C4-2B (cell line): ENCODE results near the gene ACTL6A.

Source experiments
- H3K27ac ChIP-seq: fragments of 450-650 bp; 2 replicates; pipeline ENCODE4 v1.5.1; 2017
- ZFX ChIP-seq: fragments of 450-650 bp; IDR thresholded peaks from 2 replicates; pipeline ENCODE4 v1.6.1; 2017
- TF ChIP-seq, protein P1 (sequence below): fragments of 450-650 bp; conservative IDR thresholded peaks from 2 replicates; pipeline ENCODE4 v1.5.1; 2017; ENCODE audit warnings: mild to moderate bottlenecking

Gene ACTL6A

DNA sequence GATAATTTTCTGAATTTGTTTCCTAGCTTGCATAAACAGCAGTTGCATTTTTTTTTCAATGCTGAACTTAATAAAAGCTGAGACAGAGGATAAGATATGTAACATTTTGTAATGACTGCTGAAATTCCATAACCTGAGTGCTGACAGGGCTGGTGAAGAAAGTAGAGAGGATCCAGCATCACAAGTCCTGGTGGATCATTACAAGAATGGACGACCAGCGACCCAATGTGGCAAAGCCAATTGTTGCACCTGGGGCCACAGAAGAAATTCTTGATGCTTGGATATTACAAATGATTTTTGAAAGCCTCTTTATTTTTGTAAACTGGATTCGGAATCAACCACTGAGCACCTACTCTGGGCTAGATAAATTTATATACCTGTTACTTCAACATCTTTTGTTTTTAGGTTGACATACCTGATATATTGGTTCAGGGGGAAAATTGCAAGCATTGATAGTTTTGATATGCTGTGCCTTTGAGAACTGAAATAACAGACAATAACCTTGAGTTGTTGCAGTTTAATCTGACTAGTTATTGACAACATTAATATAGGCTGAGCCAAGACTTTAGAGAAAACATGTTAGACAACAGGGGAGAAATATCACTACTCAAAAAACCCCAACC, 3.9 kb upstream of the ACTL6A start:
- TF ChIP-seq ZFX: no peak
- TF ChIP-seq, protein P1, sequence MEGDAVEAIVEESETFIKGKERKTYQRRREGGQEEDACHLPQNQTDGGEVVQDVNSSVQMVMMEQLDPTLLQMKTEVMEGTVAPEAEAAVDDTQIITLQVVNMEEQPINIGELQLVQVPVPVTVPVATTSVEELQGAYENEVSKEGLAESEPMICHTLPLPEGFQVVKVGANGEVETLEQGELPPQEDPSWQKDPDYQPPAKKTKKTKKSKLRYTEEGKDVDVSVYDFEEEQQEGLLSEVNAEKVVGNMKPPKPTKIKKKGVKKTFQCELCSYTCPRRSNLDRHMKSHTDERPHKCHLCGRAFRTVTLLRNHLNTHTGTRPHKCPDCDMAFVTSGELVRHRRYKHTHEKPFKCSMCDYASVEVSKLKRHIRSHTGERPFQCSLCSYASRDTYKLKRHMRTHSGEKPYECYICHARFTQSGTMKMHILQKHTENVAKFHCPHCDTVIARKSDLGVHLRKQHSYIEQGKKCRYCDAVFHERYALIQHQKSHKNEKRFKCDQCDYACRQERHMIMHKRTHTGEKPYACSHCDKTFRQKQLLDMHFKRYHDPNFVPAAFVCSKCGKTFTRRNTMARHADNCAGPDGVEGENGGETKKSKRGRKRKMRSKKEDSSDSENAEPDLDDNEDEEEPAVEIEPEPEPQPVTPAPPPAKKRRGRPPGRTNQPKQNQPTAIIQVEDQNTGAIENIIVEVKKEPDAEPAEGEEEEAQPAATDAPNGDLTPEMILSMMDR: peak; percentile 99
- H3K27ac ChIP-seq: no peak overlapping the region

DNA sequence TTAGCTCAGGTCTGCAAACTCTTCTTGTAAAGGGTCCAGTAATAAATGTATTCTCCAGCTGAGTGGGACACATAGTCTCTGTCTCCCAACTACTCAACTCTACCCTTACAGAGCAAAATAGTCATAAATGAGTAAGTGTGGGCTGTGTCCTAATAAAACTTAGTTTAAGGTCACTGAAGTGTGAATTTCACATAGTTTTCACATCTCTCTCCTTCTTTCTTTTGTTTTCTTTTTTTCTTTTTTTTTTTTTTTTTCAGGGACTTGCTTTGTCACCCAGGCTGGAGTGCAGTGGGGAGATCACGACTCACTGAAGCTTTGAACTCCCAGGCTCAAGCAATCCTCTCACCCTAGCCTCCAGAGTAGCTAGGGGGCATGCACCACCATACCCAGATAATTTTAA, 1.9 kb upstream of the ACTL6A start:
- no peak for TF ChIP-seq ZFX
- TF ChIP-seq, protein P1: no peak
- no peak overlapping the region for H3K27ac ChIP-seq

DNA sequence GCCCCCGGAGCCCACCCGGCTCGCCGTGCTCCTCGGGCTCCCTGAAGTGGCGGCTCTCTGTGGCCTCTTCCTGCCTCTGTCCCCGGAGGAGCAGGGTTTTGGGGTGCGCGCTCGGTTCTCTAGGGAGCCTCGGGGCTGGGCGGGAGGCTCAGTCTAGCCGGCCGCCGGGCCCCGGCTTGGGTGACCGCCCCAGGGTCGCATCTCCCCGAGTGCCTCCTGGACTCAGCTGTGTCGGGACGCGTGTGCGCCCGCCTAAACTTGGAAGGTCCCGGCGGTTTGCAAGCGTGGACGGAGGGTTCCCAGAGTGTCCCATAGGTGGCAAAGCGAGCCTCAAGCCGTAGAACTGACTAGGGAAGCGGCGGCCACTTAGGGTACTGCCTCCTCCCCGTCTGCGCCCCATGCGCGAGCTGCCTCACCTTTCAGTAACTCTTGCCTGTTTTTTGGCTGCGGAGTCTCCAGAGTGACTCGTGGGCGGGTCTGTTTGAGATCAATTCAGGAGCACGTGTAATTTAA, 601 bp downstream of the ACTL6A start:
- peak overlapping the region; percentile 76 for H3K27ac ChIP-seq
- TF ChIP-seq, protein P1: peak; percentile 49
- no peak for TF ChIP-seq ZFX

DNA sequence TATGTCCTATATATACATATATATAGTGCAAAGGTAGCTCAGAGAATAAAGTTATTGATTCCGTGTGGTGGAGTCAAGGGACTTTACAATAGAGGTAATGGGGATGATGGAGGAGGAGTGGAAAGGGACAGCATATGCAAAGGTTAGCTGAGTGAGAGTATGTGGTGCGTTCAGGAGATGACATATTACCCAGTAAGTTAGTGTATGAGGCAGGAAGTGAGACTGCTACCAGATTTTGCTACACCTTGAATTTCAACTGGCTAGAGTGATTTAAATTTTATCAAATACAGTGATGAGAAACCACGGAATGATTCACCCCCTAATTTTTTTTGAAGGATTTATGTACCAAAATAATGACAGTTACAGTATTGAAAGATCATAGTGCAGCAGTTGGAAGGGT, 2.8 kb downstream of the ACTL6A start:
- H3K27ac ChIP-seq: no peak overlapping the region
- TF ChIP-seq, protein P1: no peak
- TF ChIP-seq ZFX: no peak

DNA sequence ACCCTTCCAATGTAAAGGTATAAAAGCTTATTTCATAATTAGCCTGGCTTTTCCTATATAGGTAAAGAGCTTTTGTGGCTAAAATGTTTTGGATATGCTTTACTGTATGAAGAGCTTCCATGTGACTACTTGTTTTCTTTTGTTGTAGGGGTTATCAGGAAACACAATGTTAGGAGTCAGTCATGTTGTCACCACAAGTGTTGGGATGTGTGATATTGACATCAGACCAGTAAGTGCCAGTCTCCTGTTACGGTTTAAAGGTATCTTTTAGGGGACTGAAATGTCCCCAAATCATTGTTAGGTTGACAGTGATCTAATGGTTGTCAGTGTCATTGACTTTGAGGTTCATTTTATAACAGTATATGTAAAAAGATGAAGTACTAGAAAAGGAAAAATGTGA, 18.3 kb downstream of the ACTL6A start:
- no peak overlapping the region for H3K27ac ChIP-seq
- no peak for TF ChIP-seq ZFX
- TF ChIP-seq, protein P1: no peak

DNA sequence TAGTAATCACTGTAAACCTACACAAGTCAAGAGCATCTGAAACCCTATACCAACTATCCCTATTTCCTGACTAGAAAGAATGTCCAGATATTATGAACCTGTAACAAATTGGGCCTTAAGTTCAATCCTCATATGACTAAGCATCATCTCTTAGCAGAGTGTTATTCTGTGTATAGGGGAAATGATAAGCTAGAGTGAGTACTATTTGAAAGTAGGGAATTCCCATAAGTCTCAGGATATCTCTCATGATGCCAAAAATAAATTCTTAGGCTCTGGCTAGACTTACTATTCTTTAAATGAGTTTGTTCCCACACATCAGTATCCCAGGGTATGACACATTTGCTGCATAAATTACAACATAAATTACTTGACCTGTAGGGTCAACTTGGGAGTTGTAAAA, 26.4 kb downstream of the ACTL6A start:
- H3K27ac ChIP-seq: no peak overlapping the region
- no peak for TF ChIP-seq ZFX
- TF ChIP-seq, protein P1: no peak

- TF ChIP-seq ZFX: no peak
- TF ChIP-seq, protein P1: no peak
- no peak overlapping the region for H3K27ac ChIP-seq
These were observed 27.9 kb downstream of the ACTL6A start for GRCh38 chr3:179590669-179591068.
